K562 (cell line): Measurements from ENCODE around the gene EMP2. TPM values are rescaled to one million over a fixed set of nuclear protein-coding genes. Genes with fewer than 3 reads are reported as not detected.

ENCODE experiments used
- ATAC-seq: fragments of 200-7000 bp; cut with Tn5 transposase; 3 replicates; pipeline ENCODE4 v1.9.1; 2020; ENCODE audit warnings: moderate library complexity
- BruUV-seq: library from RNA; stranded (reverse); fragments of 400-500 nt; replicated peaks from 2 replicates; lab custom pipeline; 2021; lab: Mats Ljungman, UMichigan
- CTCF ChIA-PET: fragments of 300-600 bp; formaldehyde crosslinking; extraction: SDS; loops from one replicate; lab custom pipeline; 2021; ENCODE audit warnings: low intra/inter-chr PET ratio; lab: Yijun Ruan, JAX
- POLR2A ChIA-PET: fragments of 300-600, 350-650 bp; sonication (Branson Sonifier 250); formaldehyde crosslinking; extraction: SDS; loops from one replicate; lab custom pipeline; 2021; ENCODE audit warnings: antibody characterized with exemption, inconsistent platforms; lab: Yijun Ruan, JAX
- DNase-seq, 4 experiments: peaks; one replicate each; pipeline versions ENCODE4 v3.0.0 to v3.0.0-alpha.2; 2011 to 2018; ENCODE audit warnings: low spot score in 3 of 4, mixed read lengths in 3 of 4; ENCODE audit errors: extremely low read depth in 1 of 4
- FAIRE-seq: peaks from 2 replicates; lab custom pipeline; 2011; peaks lifted over from hg19 to GRCh38; lab: Jason Lieb, UNC
- H2AFZ ChIP-seq: 2 replicates; pipeline ENCODE4 v1.6.0; 2011; ENCODE audit warnings: low read depth, low read length, control low read depth, inconsistent platforms
- H3K27ac ChIP-seq: fragments of 200-600 bp; 3 replicates; pipeline ENCODE4 v1.8.0; 2011; ENCODE audit warnings: low read depth, mild to moderate bottlenecking, control low read depth, inconsistent platforms, low read length, moderate library complexity, mixed read lengths; ENCODE audit errors: extremely low read depth
- H3K27me3 ChIP-seq, 2 experiments: fragments of 300-600 bp in 1 of 2; 2 replicates in 1 of 2; 3 replicates in 1 of 2; pipeline versions ENCODE4 v1.6.0 to v1.8.0; 2011; ENCODE audit warnings: inconsistent platforms in 2 of 2, low read length in 2 of 2, mild to moderate bottlenecking in 1 of 2, mixed read lengths in 1 of 2, moderate library complexity in 1 of 2; ENCODE audit not compliant: control insufficient read depth in 2 of 2, insufficient read depth in 2 of 2
- H3K36me3 ChIP-seq: fragments of 300-600 bp; 3 replicates; pipeline ENCODE4 v1.8.0; 2011; ENCODE audit warnings: mild to moderate bottlenecking, low read length, inconsistent platforms; ENCODE audit not compliant: control insufficient read depth, insufficient read depth
- H3K4me1 ChIP-seq, 2 experiments: fragments of 200-600 bp in 1 of 2; replicated peaks in 1 of 2; 2 replicates in 1 of 2; 3 replicates in 1 of 2; pipeline versions ENCODE4 v1.5.1 to v1.8.0; 2011; ENCODE audit warnings: inconsistent platforms in 2 of 2, low read length in 2 of 2, mild to moderate bottlenecking in 1 of 2, mixed read lengths in 1 of 2, moderate library complexity in 1 of 2; ENCODE audit not compliant: control insufficient read depth in 2 of 2, insufficient read depth in 2 of 2
- H3K4me2 ChIP-seq: 2 replicates; pipeline ENCODE4 v1.6.1; 2011; ENCODE audit warnings: low read length, control low read depth, inconsistent platforms, mixed read lengths; ENCODE audit not compliant: insufficient read depth
- H3K4me3 ChIP-seq: fragments of 200-600 bp; sonication (generic), shearing (Covaris generic); 2 replicates; pipeline ENCODE4 v1.5.1; 2016; ENCODE audit warnings: control low read depth, inconsistent platforms
- H3K79me2 ChIP-seq: fragments of 200-600 bp; 3 replicates; pipeline ENCODE4 v1.8.0; 2011; ENCODE audit warnings: low read length, inconsistent platforms; ENCODE audit not compliant: control insufficient read depth, insufficient read depth
- H3K9ac ChIP-seq, 2 experiments: 2 replicates each; pipeline versions ENCODE4 v1.6.0 to v1.6.1; 2011; ENCODE audit warnings: low read depth in 2 of 2, low read length in 2 of 2, control low read depth in 1 of 2, inconsistent platforms in 1 of 2, mild to moderate bottlenecking in 1 of 2, mixed read lengths in 1 of 2; ENCODE audit not compliant: insufficient read depth in 1 of 2
- H3K9me1 ChIP-seq: one replicate; pipeline ENCODE4 v1.6.0; 2011; ENCODE audit warnings: inconsistent platforms, mild to moderate bottlenecking, low read length, moderate library complexity; ENCODE audit not compliant: control insufficient read depth, insufficient read depth
- H3K9me3 ChIP-seq: replicated peaks from 2 replicates; pipeline ENCODE4 v1.5.1; 2011; ENCODE audit warnings: low read depth, low read length, inconsistent platforms; ENCODE audit not compliant: control insufficient read depth, insufficient read depth
- H4K20me1 ChIP-seq: replicated peaks from 2 replicates; pipeline ENCODE4 v1.6.1; 2011; ENCODE audit warnings: low read length, inconsistent platforms, mixed read lengths; ENCODE audit not compliant: control insufficient read depth, insufficient read depth
- CEBPB ChIP-seq: fragments of 450-650 bp; IDR thresholded peaks from 2 replicates; pipeline ENCODE4 v1.6.1; 2016; ENCODE audit warnings: missing genetic modification characterization, missing compliant biosample characterization
- CLOCK ChIP-seq: fragments of 250-450 bp; sonication (Bioruptor Pico); IDR thresholded peaks from 2 replicates; pipeline ENCODE4 v1.4.0; 2020; ENCODE audit warnings: mild to moderate bottlenecking, moderate library complexity, borderline replicate concordance
- EGR1 ChIP-seq: fragments of 450-650 bp; conservative IDR thresholded peaks from 2 replicates; pipeline ENCODE4 v1.6.1; 2017; ENCODE audit warnings: mild to moderate bottlenecking
- ETV6 ChIP-seq, 3 experiments: fragments of 150-350 bp in 1 of 3; sonication (generic) in 1 of 3; formaldehyde crosslinking in 1 of 3; IDR thresholded peaks; 2 replicates each; pipeline versions ENCODE4 v1.6.1 to v1.8.0; 2014 to 2022; ENCODE audit warnings: borderline replicate concordance in 2 of 3, low read depth in 2 of 3, antibody characterized with exemption in 1 of 3, low read length in 1 of 3, mild to moderate bottlenecking in 1 of 3, missing genetic modification reagents in 1 of 3
- HES1 ChIP-seq: fragments of 450-650 bp; IDR thresholded peaks from 2 replicates; pipeline ENCODE4 v1.6.1; 2016; ENCODE audit warnings: low read depth, mild to moderate bottlenecking, moderate library complexity
- MCM2 ChIP-seq: fragments of 450-650 bp; IDR thresholded peaks from 2 replicates; pipeline ENCODE4 v1.6.1; 2017; ENCODE audit warnings: low read depth, mild to moderate bottlenecking
- NCOR1 ChIP-seq: fragments of 450-650 bp; IDR thresholded peaks from 2 replicates; pipeline ENCODE4 v1.6.1; 2016; ENCODE audit warnings: mild to moderate bottlenecking, moderate library complexity
- PURB ChIP-seq: sonication (generic); formaldehyde crosslinking; IDR thresholded peaks from 2 replicates; pipeline ENCODE4 v1.9.0; 2021; ENCODE audit warnings: low read depth, mild to moderate bottlenecking, missing genetic modification reagents
- RBM17 ChIP-seq: fragments of 200-400 bp; formaldehyde crosslinking; IDR thresholded peaks from 2 replicates; pipeline ENCODE4 v1.6.1; 2017; ENCODE audit warnings: low read depth, mild to moderate bottlenecking, low read length, borderline replicate concordance
- SFPQ ChIP-seq: fragments of 200-400 bp; formaldehyde crosslinking; IDR thresholded peaks from 2 replicates; pipeline ENCODE4 v1.6.1; 2017; ENCODE audit warnings: mild to moderate bottlenecking, low read depth, low read length, moderate library complexity
- TSC22D4 ChIP-seq: fragments of 450-650 bp; IDR thresholded peaks from 2 replicates; pipeline ENCODE4 v1.6.1; 2016; ENCODE audit warnings: missing genetic modification characterization, missing biosample characterization, control low read depth
- WGBS: fragments of 100-300 bp; shearing (Covaris generic); methylation state at CpG from one replicate; pipeline ENCODE4 v1.1.6; 2016; ENCODE audit warnings: low coverage, mixed read lengths; ENCODE audit not compliant: insufficient coverage; ENCODE audit errors: missing lambda C conversion rate; 5-methylcytosine and 5-hydroxymethylcytosine counted together
- in situ Hi-C: fragments of 300-500 bp; cut with MboI; formaldehyde crosslinking; loops from 4 replicates; pipeline ENCODE4 v1.15.0; 2018; ENCODE audit warnings: inconsistent platforms, mixed read lengths
- intact Hi-C: fragments of 100-400 bp; cut with micrococcal nuclease; formaldehyde crosslinking; loops from 2 replicates; pipeline ENCODE4 v1.14.2; 2022
- polyA plus RNA-seq, 8 experiments: library from polyadenylated mRNA; depleted of rRNA in 4 of 8; stranded (reverse) in 5 of 8; unstranded in 3 of 8; fragments of >200 nt; fragmentation: Nextera tagmentation in 2 of 8; fragmentation: Illumina TruSeq in 1 of 8; extraction: Ambion mirVana in 2 of 8; extraction: Trizol in 1 of 8; gene quantifications; 2 replicates each; pipeline versions ENCODE4 v1.2.1 to v1.2.3, GENCODE V29; 2011 to 2014; ENCODE audit warnings: inconsistent platforms in 1 of 8, missing spikeins in 1 of 8
- total RNA-seq, 7 experiments: library from RNA; depleted of rRNA in 6 of 7; stranded (reverse); fragments of >200 nt in 6 of 7; fragmentation: Illumina TruSeq in 2 of 7; extraction: Trizol in 2 of 7; gene quantifications; 2 replicates each; pipeline versions ENCODE4 v1.2.1 to v1.2.3, GENCODE V29; 2011 to 2021; ENCODE audit warnings: low replicate concordance in 1 of 7
- TF ChIP-seq, protein P1 (sequence below): fragments of 450-650 bp; formaldehyde crosslinking; conservative IDR thresholded peaks from 2 replicates; pipeline ENCODE4 v1.4.0; 2022; ENCODE audit warnings: mild to moderate bottlenecking, missing genetic modification characterization
- TF ChIP-seq, protein P2 (sequence below): sonication (generic); IDR thresholded peaks from 2 replicates; pipeline ENCODE4 v1.6.1; 2016

Gene EMP2
- total and polyA plus RNA-seq, 9 of the 15 experiments (the other 6 are each of a cell fraction or from before 2014, with no cell fraction given), result 0.73 to 6.2 (median 3.1) TPM

DNA sequence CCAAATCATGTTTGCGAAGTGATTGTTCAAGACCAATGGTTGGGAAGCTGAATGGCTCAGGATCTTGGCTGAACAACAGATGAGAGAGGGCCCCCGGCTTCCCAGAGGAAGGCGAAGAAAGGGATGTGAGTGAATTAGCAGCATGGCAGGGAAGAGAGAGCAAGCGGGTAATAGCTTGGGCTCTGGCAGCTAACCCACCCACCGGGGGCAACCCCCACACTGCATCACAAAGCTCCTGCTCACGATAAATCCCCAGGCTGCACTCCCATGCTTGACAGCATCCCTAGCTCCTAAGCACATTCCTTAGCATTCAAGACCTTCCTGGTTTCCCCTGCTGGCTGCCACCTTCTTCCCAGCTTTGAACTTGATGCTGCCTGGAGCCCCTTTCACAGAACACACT lies 26.2 kb upstream of the EMP2 start:
- Histone ChIP-seq H3K9ac (no peak overlapping the region), H3K4me1 (no peaks in the 10 kb centered on the region; a peak in 1 of 5 replicates), H3K9me1 (no peaks in the 10 kb centered on the region), H4K20me1 (peaks cover 5% of the 10 kb centered on the region; the same call in 1 of the 2 replicates), H3K27me3 (peaks cover 26 to 57% of the 10 kb centered on the region in 2 experiments; a peak in 4 of 5 replicates), H3K36me3 (no peaks in the 10 kb centered on the region), H2AFZ (no peak overlapping the region), H3K27ac (no peak overlapping the region), H3K9me3 (no peaks in the 10 kb centered on the region), H3K4me3 (no peak overlapping the region), H3K4me2 (no peak overlapping the region), H3K79me2 (no peaks in the 10 kb centered on the region)
- 2% methylated on average over 6 of the region's 6 CpGs for WGBS
- ChIA-PET CTCF (no interaction called here), POLR2A (interaction anchor here (0.6 to 1.4 kb wide), 2 partner anchors 11 to 139 kb away, joined by 4 read pairs; no protein-coding TSS in a partner anchor)
- intact Hi-C loops (no loop called here), in situ Hi-C loops (no loop called here)
- BruUV-seq, result no TSS peak
- DNase-seq (no peak), FAIRE-seq (no peak), ATAC-seq (no peak)
- TF ChIP-seq, protein P1, sequence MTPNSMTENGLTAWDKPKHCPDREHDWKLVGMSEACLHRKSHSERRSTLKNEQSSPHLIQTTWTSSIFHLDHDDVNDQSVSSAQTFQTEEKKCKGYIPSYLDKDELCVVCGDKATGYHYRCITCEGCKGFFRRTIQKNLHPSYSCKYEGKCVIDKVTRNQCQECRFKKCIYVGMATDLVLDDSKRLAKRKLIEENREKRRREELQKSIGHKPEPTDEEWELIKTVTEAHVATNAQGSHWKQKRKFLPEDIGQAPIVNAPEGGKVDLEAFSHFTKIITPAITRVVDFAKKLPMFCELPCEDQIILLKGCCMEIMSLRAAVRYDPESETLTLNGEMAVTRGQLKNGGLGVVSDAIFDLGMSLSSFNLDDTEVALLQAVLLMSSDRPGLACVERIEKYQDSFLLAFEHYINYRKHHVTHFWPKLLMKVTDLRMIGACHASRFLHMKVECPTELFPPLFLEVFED (CRISPR knock-in tag), result no peak
- TF ChIP-seq, protein P2, sequence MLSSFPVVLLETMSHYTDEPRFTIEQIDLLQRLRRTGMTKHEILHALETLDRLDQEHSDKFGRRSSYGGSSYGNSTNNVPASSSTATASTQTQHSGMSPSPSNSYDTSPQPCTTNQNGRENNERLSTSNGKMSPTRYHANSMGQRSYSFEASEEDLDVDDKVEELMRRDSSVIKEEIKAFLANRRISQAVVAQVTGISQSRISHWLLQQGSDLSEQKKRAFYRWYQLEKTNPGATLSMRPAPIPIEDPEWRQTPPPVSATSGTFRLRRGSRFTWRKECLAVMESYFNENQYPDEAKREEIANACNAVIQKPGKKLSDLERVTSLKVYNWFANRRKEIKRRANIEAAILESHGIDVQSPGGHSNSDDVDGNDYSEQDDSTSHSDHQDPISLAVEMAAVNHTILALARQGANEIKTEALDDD, result no peak
- TF ChIP-seq RBM17 (no peak), TSC22D4 (tag) (no peak), PURB (CRISPR knock-in tag) (no peak), NCOR1 (no peak), EGR1 (no peak), CLOCK (CRISPR knock-in tag) (no peak), HES1 (no peak), CEBPB (tag) (no peak), MCM2 (no peak), SFPQ (no peak), ETV6 (IDR thresholded peaks at IDR 0.05; ENCODE audit: borderline replicate concordance in 1 of 2, low read depth in 2 of 2, low read length in 1 of 2) (no peak), ETV6 (CRISPR knock-in tag; IDR thresholded peaks at IDR 0.05; ENCODE audit: borderline replicate concordance) (no peak)
